Central memory CD8-positive, alpha-beta T cell (primary cell): ENCODE results near the gene ITGA2.

Source experiments
- ATAC-seq: fragments of 150-1000 bp; cut with Tn5 transposase; replicated peaks from 2 replicates; pipeline ENCODE4 v1.10.0; 2022; ENCODE audit warnings: mild to moderate bottlenecking, moderate FRiP score, moderate number of reproducible peaks; ENCODE audit not compliant: poor library complexity, severe bottlenecking; ENCODE audit errors: extremely low read depth
- DNase-seq, 2 donors: peaks; one replicate each; pipeline ENCODE4 v3.0.0; 2021; ENCODE audit warnings: low spot score in 2 of 2
- H3K27ac Mint-ChIP-seq: one replicate; pipeline ENCODE4 v1.8.0; 2022; ENCODE audit warnings: low read depth, mild to moderate bottlenecking, moderate library complexity, mixed read lengths
- H3K27me3 Mint-ChIP-seq: one replicate; pipeline ENCODE4 v1.8.0; 2022; ENCODE audit warnings: mixed read lengths
- H3K36me3 Mint-ChIP-seq: one replicate; pipeline ENCODE4 v1.8.0; 2022; ENCODE audit warnings: mild to moderate bottlenecking, moderate library complexity, mixed read lengths; ENCODE audit not compliant: insufficient read depth
- H3K4me1 Mint-ChIP-seq: one replicate; pipeline ENCODE4 v1.8.0; 2022; ENCODE audit warnings: mixed read lengths
- H3K4me3 Mint-ChIP-seq: one replicate; pipeline ENCODE4 v1.8.0; 2022; ENCODE audit warnings: mild to moderate bottlenecking, moderate library complexity, mixed read lengths
- H3K9me3 Mint-ChIP-seq: one replicate; pipeline ENCODE4 v1.8.0; 2022; ENCODE audit warnings: mixed read lengths

The ITGA2 gene

DNA sequence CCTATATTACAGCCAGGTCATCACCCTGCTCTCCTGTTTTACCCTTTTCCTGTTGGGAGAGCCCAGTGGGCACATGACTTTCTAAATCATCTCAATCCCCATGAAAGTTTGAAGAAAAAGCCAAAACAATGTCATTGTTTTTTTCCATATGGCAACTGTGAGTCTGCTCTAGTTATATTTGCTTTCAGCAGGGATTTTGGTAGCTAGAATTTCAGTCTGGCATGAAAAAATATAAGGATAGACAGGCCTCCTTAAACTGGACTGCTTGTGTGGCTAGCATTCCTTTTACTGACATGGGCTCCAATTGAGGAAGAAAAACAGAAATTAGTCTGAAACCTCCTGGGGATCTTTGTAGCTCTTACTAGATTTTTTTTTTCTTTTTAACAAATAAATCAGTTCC lies 94.8 kb downstream of the ITGA2 start:
- DNase-seq (no peak), ATAC-seq (no peak)
- Mint-ChIP-seq H3K4me1 (no peaks in the 10 kb centered on the region), H3K36me3 (no peaks in the 10 kb centered on the region), H3K27ac (no peak overlapping the region), H3K27me3 (peaks cover 15% of the 10 kb centered on the region), H3K9me3 (no peaks in the 10 kb centered on the region), H3K4me3 (no peak overlapping the region)

DNA sequence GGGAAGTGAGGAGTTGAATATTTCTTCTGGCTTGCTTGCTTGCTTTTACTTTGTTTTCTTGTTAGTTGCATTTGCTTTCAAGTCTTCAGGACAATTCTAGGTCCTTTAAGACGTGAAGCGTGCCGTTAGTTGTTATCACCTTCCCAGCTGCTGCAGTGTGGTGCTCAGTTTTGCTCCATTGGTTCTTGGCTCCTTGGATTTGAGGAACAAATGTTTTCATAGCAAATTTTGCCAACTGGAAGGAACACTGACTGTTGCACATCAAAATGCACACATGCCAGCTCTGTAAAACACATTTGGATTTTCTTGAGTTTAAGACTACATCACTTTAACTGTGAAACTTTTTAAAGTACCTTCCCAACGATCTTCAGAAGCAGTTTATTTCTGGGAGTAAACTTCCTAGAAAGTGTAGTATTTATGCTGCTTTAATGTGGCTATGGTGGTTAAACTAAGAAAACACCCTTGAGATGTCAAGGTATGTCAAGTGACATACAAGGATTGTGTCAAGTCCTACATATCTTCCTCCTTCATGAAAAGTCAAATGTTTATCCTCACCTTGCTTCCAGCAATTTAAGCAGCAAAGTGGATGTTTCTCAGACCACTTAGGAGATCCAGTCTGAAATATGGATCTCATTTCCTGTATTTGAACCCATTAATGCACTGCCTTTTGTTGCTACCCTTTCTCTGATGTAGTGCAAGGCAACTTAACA lies 95.5 kb downstream of the ITGA2 start:
- Mint-ChIP-seq H3K27me3 (peaks cover 15% of the 10 kb centered on the region), H3K4me3 (no peak overlapping the region), H3K36me3 (no peaks in the 10 kb centered on the region), H3K27ac (no peak overlapping the region), H3K4me1 (no peaks in the 10 kb centered on the region), H3K9me3 (no peaks in the 10 kb centered on the region)
- no peak for ATAC-seq
- no peak for DNase-seq

- no peaks in the 10 kb centered on the region for H3K4me1 Mint-ChIP-seq
- no peak for DNase-seq
- peaks cover 8% of the 10 kb centered on the region for H3K27me3 Mint-ChIP-seq
- no peak overlapping the region for H3K4me3 Mint-ChIP-seq
- ATAC-seq, result no peak
- no peaks in the 10 kb centered on the region for H3K9me3 Mint-ChIP-seq
- H3K36me3 Mint-ChIP-seq, result no peaks in the 10 kb centered on the region
- H3K27ac Mint-ChIP-seq, result no peak overlapping the region
Measured at GRCh38 chr5:53087171-53087570, 98.0 kb downstream of the ITGA2 start.

- H3K4me3 Mint-ChIP-seq, result no peak overlapping the region
Measured at GRCh38 chr5:53087621-53088121, 98.5 kb downstream of the ITGA2 start.

GRCh38 chr5:53089481-53089991 lies 100.4 kb downstream of the ITGA2 start:
- H3K27ac Mint-ChIP-seq, result no peak overlapping the region

More at GRCh38 chr5:53087621-53088121, 98.5 kb downstream of the ITGA2 start:
- Mint-ChIP-seq H3K9me3 (no peaks in the 10 kb centered on the region), H3K27me3 (peaks cover 3% of the 10 kb centered on the region), H3K27ac (no peak overlapping the region), H3K36me3 (no peaks in the 10 kb centered on the region), H3K4me1 (no peaks in the 10 kb centered on the region)
- DNase-seq, result no peak
- ATAC-seq, result no peak

GRCh38 chr5:53090229-53090628 lies 101.1 kb downstream of the ITGA2 start:
- DNase-seq (no peak), ATAC-seq (no peak)
- Mint-ChIP-seq H3K36me3 (no peaks in the 10 kb centered on the region), H3K4me1 (no peaks in the 10 kb centered on the region), H3K9me3 (no peaks in the 10 kb centered on the region), H3K27ac (no peak overlapping the region), H3K4me3 (no peak overlapping the region), H3K27me3 (no peaks in the 10 kb centered on the region)

More at GRCh38 chr5:53089481-53089991, 100.4 kb downstream of the ITGA2 start:
- Mint-ChIP-seq H3K9me3 (no peaks in the 10 kb centered on the region), H3K4me1 (no peaks in the 10 kb centered on the region), H3K27me3 (no peaks in the 10 kb centered on the region), H3K4me3 (no peak overlapping the region), H3K36me3 (no peaks in the 10 kb centered on the region)
- ATAC-seq (no peak), DNase-seq (no peak)

DNA sequence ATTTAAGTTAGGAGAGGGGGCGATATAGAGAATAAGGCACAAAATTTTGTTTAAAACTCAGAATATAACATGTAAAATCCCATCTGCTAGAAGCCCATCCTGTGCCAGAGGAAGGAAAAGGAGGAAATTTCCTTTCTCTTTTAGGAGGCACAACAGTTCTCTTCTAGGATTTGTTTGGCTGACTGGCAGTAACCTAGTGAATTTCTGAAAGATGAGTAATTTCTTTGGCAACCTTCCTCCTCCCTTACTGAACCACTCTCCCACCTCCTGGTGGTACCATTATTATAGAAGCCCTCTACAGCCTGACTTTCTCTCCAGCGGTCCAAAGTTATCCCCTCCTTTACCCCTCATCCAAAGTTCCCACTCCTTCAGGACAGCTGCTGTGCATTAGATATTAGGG lies 102.1 kb downstream of the ITGA2 start:
- H3K4me1 Mint-ChIP-seq, result no peaks in the 10 kb centered on the region
- H3K4me3 Mint-ChIP-seq, result no peak overlapping the region
- H3K36me3 Mint-ChIP-seq, result no peaks in the 10 kb centered on the region
- DNase-seq, result no peak
- no peaks in the 10 kb centered on the region for H3K9me3 Mint-ChIP-seq
- H3K27ac Mint-ChIP-seq, result no peak overlapping the region
- ATAC-seq, result no peak
- H3K27me3 Mint-ChIP-seq, result no peaks in the 10 kb centered on the region

GRCh38 chr5:53092242-53092641 lies 103.1 kb downstream of the ITGA2 start:
- Mint-ChIP-seq H3K4me1 (no peaks in the 10 kb centered on the region), H3K9me3 (no peaks in the 10 kb centered on the region), H3K36me3 (peaks cover 3% of the 10 kb centered on the region), H3K4me3 (no peak overlapping the region), H3K27me3 (no peaks in the 10 kb centered on the region), H3K27ac (no peak overlapping the region)
- no peak for ATAC-seq
- no peak for DNase-seq

DNA sequence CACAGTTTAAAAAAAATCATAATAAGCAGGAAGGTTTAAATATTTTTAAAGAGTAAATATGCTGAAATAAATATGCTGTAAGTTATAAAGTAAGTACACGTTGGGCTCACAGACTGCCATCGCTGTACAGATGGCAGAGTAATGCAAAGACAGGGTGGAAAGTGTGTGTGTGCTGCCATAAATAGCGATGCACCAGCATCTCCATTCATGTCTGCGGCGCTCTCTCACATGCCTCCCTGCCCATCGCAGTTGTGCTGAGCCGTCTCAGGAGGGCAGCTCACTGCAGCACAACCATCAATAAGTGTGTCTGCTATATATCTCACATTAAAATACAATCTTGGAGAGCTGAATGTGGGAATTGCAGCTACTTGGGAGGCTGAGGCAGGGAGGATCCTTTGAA lies 106.1 kb downstream of the ITGA2 start:
- no peaks in the 10 kb centered on the region for H3K9me3 Mint-ChIP-seq
- no peaks in the 10 kb centered on the region for H3K27me3 Mint-ChIP-seq
- H3K36me3 Mint-ChIP-seq, result peaks cover 23% of the 10 kb centered on the region
- no peak for ATAC-seq
- no peak for DNase-seq
- H3K4me1 Mint-ChIP-seq, result no peaks in the 10 kb centered on the region
- no peak overlapping the region for H3K4me3 Mint-ChIP-seq
- no peak overlapping the region for H3K27ac Mint-ChIP-seq

DNA sequence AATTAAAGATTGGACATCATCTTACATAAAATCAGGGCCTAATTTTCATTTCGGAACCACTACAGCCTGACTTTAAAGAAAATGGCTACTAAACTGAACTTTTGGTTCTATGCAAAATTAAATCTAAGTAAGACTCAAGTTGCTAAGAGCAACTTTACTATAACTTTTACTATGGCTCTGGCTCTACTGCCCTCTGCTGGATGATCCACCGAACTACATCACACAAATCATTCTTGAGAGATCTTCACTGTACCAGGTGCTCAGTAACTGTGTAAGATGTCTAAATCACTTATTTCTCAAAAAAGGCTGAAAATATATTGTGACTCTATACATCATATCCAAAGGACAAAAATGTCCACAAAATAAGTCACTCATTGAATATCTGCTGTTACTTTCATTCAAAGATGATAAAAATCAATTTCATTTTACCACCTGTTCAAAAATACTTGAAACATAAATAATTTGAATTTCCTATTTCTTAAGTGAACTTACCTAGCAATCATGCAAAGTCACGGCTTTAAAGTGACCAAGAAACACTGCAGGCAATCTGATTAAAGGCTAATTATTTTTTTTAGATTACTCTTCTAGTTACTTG lies 106.9 kb downstream of the ITGA2 start:
- Mint-ChIP-seq H3K4me1 (no peaks in the 10 kb centered on the region), H3K27ac (no peak overlapping the region), H3K9me3 (no peaks in the 10 kb centered on the region), H3K36me3 (peaks cover 26% of the 10 kb centered on the region), H3K4me3 (no peak overlapping the region), H3K27me3 (no peaks in the 10 kb centered on the region)
- peak; percentile 62 for ATAC-seq
- DNase-seq, result peak; percentile 45 to 53

GRCh38 chr5:53099546-53099945 lies 110.4 kb downstream of the ITGA2 start:
- Mint-ChIP-seq H3K36me3 (peaks cover 37% of the 10 kb centered on the region), H3K4me1 (peaks cover 10% of the 10 kb centered on the region), H3K4me3 (no peak overlapping the region), H3K9me3 (no peaks in the 10 kb centered on the region), H3K27ac (no peak overlapping the region), H3K27me3 (no peaks in the 10 kb centered on the region)
- DNase-seq (no peak), ATAC-seq (no peak)

- ATAC-seq, result no peak
- H3K4me1 Mint-ChIP-seq, result peaks cover 20% of the 10 kb centered on the region
- H3K9me3 Mint-ChIP-seq, result no peaks in the 10 kb centered on the region
- no peak overlapping the region for H3K27ac Mint-ChIP-seq
- no peak for DNase-seq
- H3K36me3 Mint-ChIP-seq, result peaks cover 43% of the 10 kb centered on the region
- H3K4me3 Mint-ChIP-seq, result no peak overlapping the region
- no peaks in the 10 kb centered on the region for H3K27me3 Mint-ChIP-seq
Measured at GRCh38 chr5:53100606-53101005, 111.5 kb downstream of the ITGA2 start.
